ENCODE measurements around the gene ARID1B.

The ARID1B gene

DNA sequence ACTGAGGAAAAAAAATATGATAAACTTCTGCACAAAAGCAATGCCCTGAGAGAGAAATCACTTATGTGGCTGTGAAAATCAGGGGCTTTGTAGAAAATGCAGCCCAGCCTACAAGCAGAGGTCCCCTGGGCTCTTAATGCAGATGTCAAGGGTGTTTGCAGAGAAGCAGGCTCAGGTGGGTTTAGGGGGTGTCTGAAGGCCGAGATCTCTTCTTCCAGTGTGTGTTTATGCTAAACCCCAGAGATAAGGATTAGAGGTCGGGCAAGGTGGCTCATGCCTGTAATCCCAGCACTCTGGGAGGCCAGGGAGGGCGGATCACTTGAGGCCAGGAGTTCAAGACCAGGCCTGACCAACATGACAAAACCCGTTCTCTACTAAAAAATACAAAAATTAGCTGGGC is 467.6 kb downstream of the ARID1B start:
- H3K4me3 ChIP-seq (ENCODE audit: insufficient read depth, low read length, poor library complexity, severe bottlenecking): no peak overlapping the region
- H3K4me2 ChIP-seq (ENCODE audit: low read depth, low read length, poor library complexity, severe bottlenecking): no peak overlapping the region
- no peaks in the 10 kb centered on the region for H3K36me3 ChIP-seq (ENCODE audit: low read length)
- H3F3A ChIP-seq (ENCODE audit: insufficient read depth): no peaks in the 10 kb centered on the region
- peaks cover 8% of the 10 kb centered on the region; the same call in 1 of the 2 replicates for H3K9me3 ChIP-seq (ENCODE audit: insufficient read depth, low read length)
- H4K20me1 ChIP-seq (ENCODE audit: low read depth, low read length): no peaks in the 10 kb centered on the region
- H2AFZ ChIP-seq (ENCODE audit: low read depth, low read length, severe bottlenecking): no peak overlapping the region
- H3K27ac ChIP-seq (ENCODE audit: low read depth, low read length): no peak overlapping the region
- H3K9ac ChIP-seq (ENCODE audit: low read length): no peak overlapping the region
- H3K79me2 ChIP-seq (ENCODE audit: insufficient read depth, low read length): no peaks in the 10 kb centered on the region
- no peaks in the 10 kb centered on the region for H3K27me3 ChIP-seq (ENCODE audit: low read length)
- TF ChIP-seq, protein P1, sequence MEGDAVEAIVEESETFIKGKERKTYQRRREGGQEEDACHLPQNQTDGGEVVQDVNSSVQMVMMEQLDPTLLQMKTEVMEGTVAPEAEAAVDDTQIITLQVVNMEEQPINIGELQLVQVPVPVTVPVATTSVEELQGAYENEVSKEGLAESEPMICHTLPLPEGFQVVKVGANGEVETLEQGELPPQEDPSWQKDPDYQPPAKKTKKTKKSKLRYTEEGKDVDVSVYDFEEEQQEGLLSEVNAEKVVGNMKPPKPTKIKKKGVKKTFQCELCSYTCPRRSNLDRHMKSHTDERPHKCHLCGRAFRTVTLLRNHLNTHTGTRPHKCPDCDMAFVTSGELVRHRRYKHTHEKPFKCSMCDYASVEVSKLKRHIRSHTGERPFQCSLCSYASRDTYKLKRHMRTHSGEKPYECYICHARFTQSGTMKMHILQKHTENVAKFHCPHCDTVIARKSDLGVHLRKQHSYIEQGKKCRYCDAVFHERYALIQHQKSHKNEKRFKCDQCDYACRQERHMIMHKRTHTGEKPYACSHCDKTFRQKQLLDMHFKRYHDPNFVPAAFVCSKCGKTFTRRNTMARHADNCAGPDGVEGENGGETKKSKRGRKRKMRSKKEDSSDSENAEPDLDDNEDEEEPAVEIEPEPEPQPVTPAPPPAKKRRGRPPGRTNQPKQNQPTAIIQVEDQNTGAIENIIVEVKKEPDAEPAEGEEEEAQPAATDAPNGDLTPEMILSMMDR (IDR thresholded peaks at IDR 0.05; ENCODE audit: insufficient read depth, low read length, poor library complexity, severe bottlenecking): no peak
- TF ChIP-seq EZH2phosphoT487 (conservative IDR thresholded peaks at IDR 0.05; ENCODE audit: low read length): no peak
- H3K9me2 ChIP-seq (replicated peaks; ENCODE audit: insufficient read depth, low read length): no peaks in the 10 kb centered on the region

DNA sequence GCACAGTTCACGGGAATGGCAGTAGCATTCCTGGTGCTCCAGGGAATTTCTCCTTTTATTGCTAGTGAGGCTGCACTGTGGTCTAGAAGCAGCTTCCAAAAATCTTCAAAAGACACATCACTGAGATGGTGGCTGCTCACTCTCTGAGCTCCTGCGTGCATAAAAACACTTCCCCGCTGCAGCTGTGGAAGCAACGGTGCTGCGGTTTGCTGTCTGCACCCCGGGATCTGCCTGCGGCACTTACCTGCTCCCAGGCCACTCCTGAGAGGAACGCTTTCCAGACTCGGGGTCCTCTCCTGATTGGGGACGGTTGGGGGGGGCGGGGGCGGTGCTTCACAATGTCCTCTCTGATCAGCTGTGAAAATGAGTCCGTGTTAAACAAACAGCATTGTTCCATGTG is 468.3 kb downstream of the ARID1B start:
- Histone ChIP-seq H3K36me3 (ENCODE audit: low read length) (no peaks in the 10 kb centered on the region), H3K27ac (ENCODE audit: low read depth, low read length) (no peak overlapping the region), H3K9me2 (replicated peaks; ENCODE audit: insufficient read depth, low read length) (no peaks in the 10 kb centered on the region), H3K9ac (ENCODE audit: low read length) (no peak overlapping the region), H3K27me3 (ENCODE audit: low read length) (no peaks in the 10 kb centered on the region), H3F3A (ENCODE audit: insufficient read depth) (no peaks in the 10 kb centered on the region), H2AFZ (ENCODE audit: low read depth, low read length, severe bottlenecking) (no peak overlapping the region), H3K4me3 (ENCODE audit: insufficient read depth, low read length, poor library complexity, severe bottlenecking) (no peak overlapping the region), H4K20me1 (ENCODE audit: low read depth, low read length) (no peaks in the 10 kb centered on the region), H3K4me2 (ENCODE audit: low read depth, low read length, poor library complexity, severe bottlenecking) (no peak overlapping the region), H3K9me3 (ENCODE audit: insufficient read depth, low read length) (peaks cover 8% of the 10 kb centered on the region; the same call in 1 of the 2 replicates), H3K79me2 (ENCODE audit: insufficient read depth, low read length) (no peaks in the 10 kb centered on the region)
- no peak for TF ChIP-seq EZH2phosphoT487 (conservative IDR thresholded peaks at IDR 0.05; ENCODE audit: low read length)
- TF ChIP-seq, protein P1 (IDR thresholded peaks at IDR 0.05; ENCODE audit: insufficient read depth, low read length, poor library complexity, severe bottlenecking): no peak

DNA sequence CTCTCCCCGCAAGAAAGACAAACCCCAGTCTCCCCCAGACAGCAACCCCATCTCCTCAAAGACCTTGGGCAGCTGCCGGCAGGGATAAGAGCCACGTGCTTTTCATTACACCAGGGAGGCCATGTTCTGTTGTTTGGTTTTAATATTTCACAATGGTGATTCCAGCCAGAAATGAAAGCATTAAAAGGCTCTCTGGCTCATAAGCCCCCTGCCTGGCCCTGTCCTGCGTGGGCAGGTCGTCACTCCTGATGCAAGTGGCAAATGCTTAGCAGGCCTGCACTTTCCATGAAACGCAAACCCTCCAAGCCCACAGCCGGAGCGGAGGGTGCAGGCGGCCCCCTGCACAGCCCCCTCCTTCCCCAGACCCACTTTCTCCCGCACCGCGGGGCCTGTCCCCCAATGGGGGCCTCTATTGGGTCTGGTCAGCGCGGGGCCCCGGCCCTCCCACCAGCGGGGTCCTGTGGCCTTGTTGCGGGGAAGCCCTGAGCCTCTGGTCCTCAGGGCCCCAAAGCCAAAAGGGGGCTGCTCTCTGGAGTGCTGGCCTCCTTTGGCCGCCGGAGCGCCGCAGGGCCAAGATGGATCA is 469.0 kb downstream of the ARID1B start:
- H3K9me2 ChIP-seq (replicated peaks; ENCODE audit: insufficient read depth, low read length): no peaks in the 10 kb centered on the region
- no peak overlapping the region for H3K4me3 ChIP-seq (ENCODE audit: insufficient read depth, low read length, poor library complexity, severe bottlenecking)
- H3F3A ChIP-seq (ENCODE audit: insufficient read depth): no peaks in the 10 kb centered on the region
- no peaks in the 10 kb centered on the region for H3K36me3 ChIP-seq (ENCODE audit: low read length)
- H3K27ac ChIP-seq (ENCODE audit: low read depth, low read length): no peak overlapping the region
- H3K27me3 ChIP-seq (ENCODE audit: low read length): no peaks in the 10 kb centered on the region
- H3K79me2 ChIP-seq (ENCODE audit: insufficient read depth, low read length): no peaks in the 10 kb centered on the region
- H3K4me2 ChIP-seq (ENCODE audit: low read depth, low read length, poor library complexity, severe bottlenecking): no peak overlapping the region
- TF ChIP-seq, protein P1 (IDR thresholded peaks at IDR 0.05; ENCODE audit: insufficient read depth, low read length, poor library complexity, severe bottlenecking): no peak
- TF ChIP-seq EZH2phosphoT487 (conservative IDR thresholded peaks at IDR 0.05; ENCODE audit: low read length): no peak
- H3K9ac ChIP-seq (ENCODE audit: low read length): no peak overlapping the region
- H4K20me1 ChIP-seq (ENCODE audit: low read depth, low read length): no peaks in the 10 kb centered on the region
- H2AFZ ChIP-seq (ENCODE audit: low read depth, low read length, severe bottlenecking): no peak overlapping the region
- peaks cover 8% of the 10 kb centered on the region; the same call in 1 of the 2 replicates for H3K9me3 ChIP-seq (ENCODE audit: insufficient read depth, low read length)
